ENCODE results near the gene CPSF7.

Gene CPSF7

DNA sequence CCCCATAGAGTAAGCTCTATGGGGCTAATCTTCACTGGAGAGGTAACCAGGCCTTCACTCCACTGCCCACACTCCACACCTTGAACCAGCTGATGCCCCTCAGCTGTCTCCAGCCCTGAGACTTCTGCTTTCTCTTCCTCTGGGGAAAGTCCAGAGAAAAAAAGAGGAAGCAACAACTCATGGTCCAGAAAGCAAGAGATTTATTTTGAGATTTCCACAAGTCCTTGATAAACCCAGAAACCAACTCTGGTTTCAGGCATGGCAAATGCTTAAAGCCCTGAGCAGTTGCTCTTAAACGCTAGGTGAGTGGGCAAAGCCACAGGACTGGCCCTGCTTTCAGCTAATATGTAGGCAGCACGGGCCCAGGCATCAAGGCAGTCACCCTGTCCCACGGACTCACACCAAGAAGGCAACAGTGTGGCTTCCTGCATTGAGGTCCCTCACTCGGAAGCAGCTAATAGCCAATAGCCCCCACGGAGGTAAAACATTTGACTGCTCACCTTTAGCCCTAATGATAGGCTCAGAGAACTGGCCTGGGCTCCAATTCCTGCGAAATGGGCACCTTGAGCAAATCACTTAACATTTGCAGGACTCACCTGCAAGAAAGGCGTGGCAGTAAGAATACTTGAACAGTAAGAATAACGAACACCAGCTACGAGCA lies 72.4 kb downstream of the CPSF7 start:
- no peak for DNase-seq (ENCODE audit: low read depth in 2 of 2)

- no peak for DNase-seq (ENCODE audit: low read depth in 2 of 2)
Observed at GRCh38 chr11:61356706-61357105, 73.1 kb downstream of the CPSF7 start.

- DNase-seq (ENCODE audit: low read depth in 2 of 2), result no peak
Observed at GRCh38 chr11:61354208-61354607, 75.6 kb downstream of the CPSF7 start.

GRCh38 chr11:61353131-61354067 lies 76.4 kb downstream of the CPSF7 start:
- no peak for DNase-seq (ENCODE audit: low read depth in 2 of 2)

All from stimulated activated CD8-positive, alpha-beta memory T cell treated with anti-CD3 and anti-CD28 coated beads, Interleukin-15, amount 100 ng/mL, for 4 hours (primary cell).